Neural crest cell (in vitro differentiated cells): ENCODE measurements around the gene TARS1. TPM values are rescaled to one million over a fixed set of nuclear protein-coding genes. Genes with fewer than 3 reads are reported as not detected.
A peak's percentile ranks its signal among the peaks of the same experiment; 100 is the strongest.

ENCODE experiments used
- DNase-seq: peaks from one replicate; pipeline ENCODE4 v3.0.0; 2021; ENCODE audit warnings: low read depth, mixed read lengths, low spot score
- H3K27ac Mint-ChIP-seq: one replicate; pipeline ENCODE4 v1.8.0; 2021; ENCODE audit warnings: mild to moderate bottlenecking, mixed read lengths; ENCODE audit not compliant: unreplicated experiment
- H3K27me3 Mint-ChIP-seq: 2 replicates; pipeline ENCODE4 v1.8.0; 2021; ENCODE audit warnings: low read depth, mild to moderate bottlenecking, mixed read lengths
- H3K36me3 Mint-ChIP-seq: 2 replicates; pipeline ENCODE4 v1.8.0; 2021; ENCODE audit warnings: low read depth, mild to moderate bottlenecking, mixed read lengths
- H3K4me1 Mint-ChIP-seq: 2 replicates; pipeline ENCODE4 v1.8.0; 2021; ENCODE audit warnings: mixed read lengths
- H3K4me3 Mint-ChIP-seq: one replicate; pipeline ENCODE4 v1.8.0; 2021; ENCODE audit warnings: mild to moderate bottlenecking, mixed read lengths
- H3K9me3 Mint-ChIP-seq: 2 replicates; pipeline ENCODE4 v1.8.0; 2021; ENCODE audit warnings: mixed read lengths
- CTCF ChIP-seq: fragments of 200-600 bp; sonication (generic); conservative IDR thresholded peaks from 2 replicates; pipeline ENCODE4 v1.5.0; 2021; ENCODE audit warnings: antibody characterized with exemption, mild to moderate bottlenecking
- total RNA-seq: library from RNA; stranded (reverse); gene quantifications from 2 replicates; pipeline ENCODE4 v1.2.1, GENCODE V29; 2021

The TARS1 gene
- total RNA-seq, 1 donor from 2014 or later: 211 TPM

DNA sequence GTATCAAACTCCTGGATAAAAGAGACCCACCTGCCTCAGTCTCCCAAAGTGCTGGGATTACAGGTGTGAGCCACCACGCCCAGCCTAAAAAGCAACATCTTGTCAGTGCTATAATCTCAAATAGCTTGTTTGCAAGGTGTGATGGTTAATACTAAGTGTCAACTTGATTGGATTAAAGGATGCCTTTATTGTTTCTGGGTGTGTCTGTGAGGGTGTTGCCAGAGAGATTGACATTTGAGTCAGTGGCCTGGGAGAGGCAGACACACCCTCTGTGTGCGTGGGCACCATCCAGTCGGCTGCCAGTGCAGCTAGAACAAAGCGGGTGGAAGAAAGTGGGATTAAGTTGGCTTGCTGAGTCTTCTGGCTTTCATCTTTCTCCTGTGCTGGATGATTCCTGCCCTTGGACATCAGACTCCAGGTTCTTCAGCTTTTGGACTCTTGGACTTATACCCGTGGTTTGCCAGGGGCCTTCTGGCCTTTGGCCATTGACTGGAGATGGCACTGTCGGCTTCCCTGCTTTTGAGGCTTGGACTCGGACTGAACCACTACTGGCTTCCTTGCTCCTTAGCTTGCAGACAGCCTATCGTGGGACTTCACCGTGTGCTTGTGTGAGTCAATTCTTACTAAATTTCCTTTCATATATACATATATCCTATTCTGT is 28.1 kb downstream of the TARS1 start:
- Mint-ChIP-seq H3K9me3 (no peaks in the 10 kb centered on the region), H3K27ac (no peak overlapping the region), H3K4me3 (no peak overlapping the region), H3K27me3 (no peaks in the 10 kb centered on the region), H3K4me1 (no peaks in the 10 kb centered on the region), H3K36me3 (peaks cover 23% of the 10 kb centered on the region)
- DNase-seq: no peak
- no peak for TF ChIP-seq CTCF

DNA sequence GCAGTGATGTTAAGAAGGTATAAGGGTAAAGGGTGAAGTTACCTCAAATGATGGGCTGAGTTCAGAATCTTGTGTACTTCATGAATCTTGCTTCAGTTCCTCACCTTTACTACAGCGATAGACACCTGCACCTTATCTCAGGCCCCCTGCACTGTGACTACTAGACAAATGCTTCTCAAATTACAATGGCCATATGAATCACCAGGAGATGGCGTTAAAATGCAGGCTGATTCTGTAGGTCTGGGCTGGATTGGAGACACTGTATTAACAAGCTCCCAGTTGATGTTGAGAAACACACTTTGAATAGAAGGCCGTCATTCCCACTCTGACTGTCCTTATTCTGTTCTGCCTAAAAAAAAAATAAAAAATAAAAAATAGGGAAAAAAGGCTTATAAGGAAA is 29.8 kb downstream of the TARS1 start:
- peak; percentile 56 for TF ChIP-seq CTCF
- no peaks in the 10 kb centered on the region for H3K27me3 Mint-ChIP-seq
- H3K36me3 Mint-ChIP-seq: peaks cover 27% of the 10 kb centered on the region
- H3K27ac Mint-ChIP-seq: no peak overlapping the region
- DNase-seq: no peak
- H3K4me1 Mint-ChIP-seq: no peaks in the 10 kb centered on the region
- no peaks in the 10 kb centered on the region for H3K9me3 Mint-ChIP-seq
- H3K4me3 Mint-ChIP-seq: no peak overlapping the region

- Mint-ChIP-seq H3K36me3 (peaks cover 39% of the 10 kb centered on the region), H3K27me3 (no peaks in the 10 kb centered on the region), H3K9me3 (no peaks in the 10 kb centered on the region), H3K4me1 (no peaks in the 10 kb centered on the region), H3K4me3 (no peak overlapping the region), H3K27ac (no peak overlapping the region)
- TF ChIP-seq CTCF: no peak
- no peak for DNase-seq
Observed at GRCh38 chr5:33472805-33473409, 32.1 kb downstream of the TARS1 start.

DNA sequence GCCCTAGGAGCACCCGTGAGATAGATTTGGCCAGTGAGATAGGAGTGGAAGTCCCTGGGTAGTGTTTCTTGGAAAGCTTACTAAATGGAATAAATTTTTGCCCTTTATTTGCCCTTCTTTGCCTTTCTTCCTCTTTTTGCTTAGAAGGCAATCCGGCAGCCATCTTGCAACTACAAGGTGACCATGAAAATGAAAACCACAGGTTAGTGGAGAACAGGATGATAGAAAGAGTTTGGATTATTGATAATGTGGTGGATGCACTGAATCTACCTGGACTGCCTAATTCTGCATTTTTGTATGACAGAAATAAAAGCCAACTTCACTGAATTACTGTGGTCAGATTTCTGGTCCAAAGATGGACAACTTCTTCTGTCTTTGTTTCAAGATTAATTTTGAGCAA is 33.2 kb downstream of the TARS1 start:
- H3K27me3 Mint-ChIP-seq: no peaks in the 10 kb centered on the region
- TF ChIP-seq CTCF: no peak
- no peaks in the 10 kb centered on the region for H3K9me3 Mint-ChIP-seq
- peaks cover 39% of the 10 kb centered on the region for H3K36me3 Mint-ChIP-seq
- no peak overlapping the region for H3K4me3 Mint-ChIP-seq
- no peak for DNase-seq
- H3K27ac Mint-ChIP-seq: no peak overlapping the region
- no peaks in the 10 kb centered on the region for H3K4me1 Mint-ChIP-seq

- TF ChIP-seq CTCF: no peak
- no peaks in the 10 kb centered on the region for H3K9me3 Mint-ChIP-seq
- H3K36me3 Mint-ChIP-seq: peaks cover 42% of the 10 kb centered on the region
- no peak overlapping the region for H3K27ac Mint-ChIP-seq
- H3K27me3 Mint-ChIP-seq: no peaks in the 10 kb centered on the region
- DNase-seq: no peak
- H3K4me3 Mint-ChIP-seq: no peak overlapping the region
- no peaks in the 10 kb centered on the region for H3K4me1 Mint-ChIP-seq
Observed at GRCh38 chr5:33474931-33475499, 34.2 kb downstream of the TARS1 start.
